Lung (tissue), 12 donors: ENCODE results near the gene STX10. TPM values are rescaled to one million over a fixed set of nuclear protein-coding genes. Genes with fewer than 3 reads are reported as not detected.

Experiments
- ATAC-seq: fragments of 200-7000 bp; cut with Tn5 transposase; one replicate; pipeline ENCODE4 v1.9.1; 2020; ENCODE audit warnings: moderate number of reproducible peaks; ENCODE audit not compliant: insufficient read depth, low FRiP score
- DNase-seq, 3 donors: peaks; one replicate each; pipeline ENCODE4 v3.0.0-alpha.2; 2013 to 2017
- H3K27ac ChIP-seq, 2 donors: one replicate each; pipeline ENCODE4 v1.5.1; 2013; ENCODE audit warnings: mild to moderate bottlenecking in 2 of 2, moderate library complexity in 2 of 2, control low read depth in 1 of 2, inconsistent platforms in 1 of 2, low read depth in 1 of 2, low read length in 1 of 2
- H3K27me3 ChIP-seq, 3 donors: one replicate each; pipeline ENCODE4 v1.5.1; 2013; ENCODE audit warnings: low read length in 2 of 3; ENCODE audit not compliant: control insufficient read depth in 3 of 3, insufficient read depth in 3 of 3
- H3K36me3 ChIP-seq, 4 donors: one replicate each; pipeline ENCODE4 v1.5.1; 2013; ENCODE audit warnings: low read length in 4 of 4, mild to moderate bottlenecking in 1 of 4, moderate library complexity in 1 of 4; ENCODE audit not compliant: control insufficient read depth in 4 of 4, insufficient read depth in 4 of 4
- H3K4me1 ChIP-seq, 5 donors: one replicate each; pipeline ENCODE4 v1.5.1; 2013; ENCODE audit warnings: low read length in 5 of 5, mild to moderate bottlenecking in 2 of 5, moderate library complexity in 1 of 5; ENCODE audit not compliant: control insufficient read depth in 5 of 5, insufficient read depth in 5 of 5
- H3K4me3 ChIP-seq: one replicate; pipeline ENCODE4 v1.5.1; 2013; ENCODE audit warnings: mild to moderate bottlenecking, control low read depth, moderate library complexity
- H3K9ac ChIP-seq, 2 donors: one replicate each; pipeline ENCODE4 v1.5.1; 2013; ENCODE audit warnings: low read length in 2 of 2, control low read depth in 1 of 2; ENCODE audit not compliant: insufficient read depth in 1 of 2
- H3K9me3 ChIP-seq, 4 donors: one replicate each; pipeline ENCODE4 v1.5.1; 2013; ENCODE audit warnings: low read length in 3 of 4, mild to moderate bottlenecking in 1 of 4, moderate library complexity in 1 of 4; ENCODE audit not compliant: control insufficient read depth in 4 of 4, insufficient read depth in 3 of 4
- CTCF ChIP-seq: IDR thresholded peaks from 2 replicates; pipeline ENCODE4 v1.5.1; 2012; ENCODE audit warnings: mild to moderate bottlenecking; ENCODE audit errors: control extremely low read depth, extremely low read depth
- WGBS, 2 donors: extraction: QIAGEN DNeasy Blood & Tissue Kit; methylation state at CpG; one replicate each; pipeline ENCODE4 v1.1.7; 2013; 5-methylcytosine and 5-hydroxymethylcytosine counted together
- polyA plus RNA-seq, 2 donors: library from polyadenylated mRNA; stranded (reverse); fragments of 200-250 nt; gene quantifications; one replicate each; pipeline ENCODE4 v1.2.1, GENCODE V29; 2013
- total RNA-seq, 2 donors: library from RNA; depleted of rRNA in 1 of 2; stranded (reverse); fragments of >200 nt in 1 of 2; gene quantifications; one replicate each; pipeline ENCODE4 v1.2.1, GENCODE V29; 2014 to 2021
- donor health status: control.
- donor health status: control.
- donor health status: Bipolar disorder and iron deficiency.
- donor health status: healthy.
- donor health status: DM: yes; HTN: yes; CAD: no.

Gene STX10
- total and polyA plus RNA-seq, 4 donors = 45.8 to 136 (median 111) TPM

- no peak for TF ChIP-seq CTCF
- H3K4me1 ChIP-seq = peaks cover 0 to 20% (median 0%) of the 10 kb centered on the region in 5 donors
- peak overlapping the region in 1 of 2 donors; percentile 42 for H3K27ac ChIP-seq
- H3K9ac ChIP-seq = no peak overlapping the region
- no peak for ATAC-seq
- H3K36me3 ChIP-seq = peaks cover 3 to 25% (median 7%) of the 10 kb centered on the region in 4 donors
- H3K27me3 ChIP-seq = no peaks in the 10 kb centered on the region
- WGBS, 2 donors = 64 to 67% methylated on average over 8 of the region's 8 CpGs
- DNase-seq = no peak
- no peak overlapping the region for H3K4me3 ChIP-seq
- no peaks in the 10 kb centered on the region for H3K9me3 ChIP-seq
Observed at GRCh38 chr19:13132471-13133180, 17.5 kb downstream of the STX10 start.

DNA sequence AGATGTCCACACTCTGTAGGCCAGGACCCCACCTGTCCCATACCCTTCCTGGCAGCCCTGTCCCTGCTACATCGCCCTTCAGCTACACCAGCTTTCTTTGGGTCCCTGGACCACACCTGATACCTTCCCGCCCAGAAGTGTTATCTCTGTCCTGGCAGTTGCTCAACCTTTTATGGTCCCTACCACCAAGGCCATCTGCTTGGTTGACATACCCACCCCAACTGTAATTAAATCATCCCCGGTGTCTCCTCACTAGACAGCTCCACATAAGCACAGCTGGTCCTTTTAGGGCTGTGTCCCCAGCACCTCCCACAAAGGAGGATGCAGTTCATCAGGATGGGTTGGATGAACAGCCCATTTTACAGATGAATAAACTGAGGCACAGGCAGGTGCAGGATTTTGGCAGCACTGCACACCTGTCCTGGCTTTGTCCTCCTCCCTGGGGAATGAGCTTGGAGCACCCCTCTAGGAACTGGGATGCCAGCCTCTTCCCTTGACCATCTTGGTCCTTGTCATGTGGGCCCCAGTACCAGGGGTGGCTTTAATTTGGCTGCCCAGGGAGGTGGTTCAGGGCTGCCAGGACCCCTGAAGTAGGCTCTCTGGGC is 19.2 kb downstream of the STX10 start:
- ATAC-seq = no peak
- H3K27ac ChIP-seq = no peak overlapping the region
- no peak for TF ChIP-seq CTCF

GRCh38 chr19:13129384-13129783 is 20.8 kb downstream of the STX10 start:
- no peak for ATAC-seq
- H3K27me3 ChIP-seq = no peaks in the 10 kb centered on the region
- H3K27ac ChIP-seq = no peak overlapping the region
- WGBS, 2 donors = 93 to 95% methylated on average over 9 of the region's 9 CpGs
- H3K4me3 ChIP-seq = no peak overlapping the region
- H3K9ac ChIP-seq = no peak overlapping the region
- H3K36me3 ChIP-seq = peaks cover 0 to 6% (median 0%) of the 10 kb centered on the region in 4 donors
- no peaks in the 10 kb centered on the region for H3K9me3 ChIP-seq
- DNase-seq = no peak
- no peak for TF ChIP-seq CTCF
- H3K4me1 ChIP-seq = peaks cover 0 to 7% (median 0%) of the 10 kb centered on the region in 5 donors

More for the DNA sequence above, 19.2 kb downstream of the STX10 start:
- Histone ChIP-seq H3K9me3 (no peaks in the 10 kb centered on the region), H3K36me3 (peaks cover 0 to 14% (median 2%) of the 10 kb centered on the region in 4 donors), H3K9ac (no peak overlapping the region), H3K4me3 (no peak overlapping the region), H3K4me1 (peaks cover 0 to 18% (median 0%) of the 10 kb centered on the region in 5 donors), H3K27me3 (no peaks in the 10 kb centered on the region)
- no peak for DNase-seq
- WGBS, 2 donors = 96% methylated on average over 3 of the region's 3 CpGs
